Esophagus squamous epithelium (tissue), 4 donors: Measurements from ENCODE around the gene NPM1.
"Not testable (repeated sequence)": the region's sequence is repeated elsewhere in the genome, so short reads cannot be mapped to it uniquely, and the experiment has no call there.

ENCODE experiments used
- CTCF ChIP-seq, 6 experiments: fragments of 450-650 bp in 4 of 6; fragments of 200-600 bp in 2 of 6; sonication (generic) in 2 of 6; IDR thresholded peaks; one replicate each; pipeline ENCODE4 v1.5.1; 2016 to 2019; ENCODE audit warnings: antibody characterized with exemption in 6 of 6, mild to moderate bottlenecking in 4 of 6, moderate library complexity in 4 of 6
- POLR2A ChIP-seq, 4 donors: fragments of 450-650 bp; IDR thresholded peaks; one replicate each; pipeline ENCODE4 v1.6.1; 2017; ENCODE audit warnings: antibody characterized with exemption in 4 of 4, mild to moderate bottlenecking in 4 of 4, moderate library complexity in 3 of 4

GRCh38 chr5:171402751-171403150 is 15.1 kb downstream of the NPM1 start:
- TF ChIP-seq POLR2A, CTCF (IDR thresholded peaks at IDR 0.05): not testable (repeated sequence)
